ENCODE measurements around the gene CCDC85B. TPM values are rescaled to one million over a fixed set of nuclear protein-coding genes. Genes with fewer than 3 reads are reported as not detected.

CCDC85B gene
- polyA plus RNA-seq, 3 donors, result 20.8 to 35.2 (median 24.4) TPM

GRCh38 chr11:65880844-65881421 lies 9.5 kb upstream of the CCDC85B start:
- WGBS (ENCODE audit: insufficient coverage), result 43% methylated on average over 5 of the region's 7 CpGs

More at GRCh38 chr11:65880844-65881421, 9.5 kb upstream of the CCDC85B start:
- Mint-ChIP-seq H3K36me3 (peaks cover 34 to 43% of the 10 kb centered on the region in 2 donors), H3K4me3 (no peak overlapping the region), H3K4me1 (peaks cover 25% of the 10 kb centered on the region), H3K27ac (peak overlapping the region in 1 of 7 donors; percentile 66), H3K27me3 (ENCODE audit: low read depth in 3 of 3) (peaks cover 0 to 3% (median 2%) of the 10 kb centered on the region in 3 donors), H3K9me3 (peaks cover 0 to under 1% (median 0%) of the 10 kb centered on the region in 7 donors)
- Histone ChIP-seq H3K36me3 (replicated peaks in 1 of 2; ENCODE audit: control insufficient read depth in 1 of 2, insufficient read depth in 2 of 2, low read length in 2 of 2) (peaks cover 33 to 36% of the 10 kb centered on the region in 2 donors), H3K9ac (ENCODE audit: insufficient read depth, low read length, poor library complexity, severe bottlenecking) (no peak overlapping the region), H3K27me3 (ENCODE audit: control insufficient read depth in 2 of 2, insufficient read depth in 2 of 2, low read length in 2 of 2) (no peaks in the 10 kb centered on the region), H3K4me3 (replicated peaks in 1 of 3; ENCODE audit: low read depth in 2 of 3, low read length in 3 of 3) (no peak overlapping the region), H2AFZ (ENCODE audit: insufficient read depth, low read depth, low read length, poor library complexity, severe bottlenecking) (no peak overlapping the region), H3K4me1 (ENCODE audit: control insufficient read depth in 1 of 2, insufficient read depth in 2 of 2, low read length in 2 of 2) (peaks cover 12 to 23% of the 10 kb centered on the region in 2 donors), H3K4me2 (replicated peaks; ENCODE audit: extremely low read depth, low read length, poor library complexity, severe bottlenecking) (no peak overlapping the region), H3K79me2 (ENCODE audit: insufficient read depth, low read length) (peaks cover 4% of the 10 kb centered on the region), H4K20me1 (ENCODE audit: insufficient read depth, low read length) (peaks cover 15% of the 10 kb centered on the region), H3K9me3 (replicated peaks in 1 of 2; ENCODE audit: control insufficient read depth in 1 of 2, insufficient read depth in 1 of 2, low read length in 2 of 2) (no peaks in the 10 kb centered on the region), H3K27ac (ENCODE audit: low read depth in 1 of 2, low read length in 2 of 2) (no peak overlapping the region)
- intact Hi-C loops (cut with micrococcal nuclease), result loop anchor here in 1 of 2 donors (5.0 kb wide), 1 partner anchor 106 kb away; no protein-coding TSS in a partner anchor
- TF ChIP-seq CTCF (IDR thresholded peaks at IDR 0.05), result no peak
- no peak for DNase-seq
